Pancreas (tissue), 10 donors: ENCODE data around the gene CCDC169. TPM values are rescaled to one million over a fixed set of nuclear protein-coding genes. Genes with fewer than 3 reads are reported as not detected.

ENCODE experiments used
- ATAC-seq, 4 donors: fragments of 200-7000 bp; cut with Tn5 transposase; one replicate each; pipeline versions ENCODE4 v1.8.0 to v1.9.1; 2020; ENCODE audit warnings: mild to moderate bottlenecking in 4 of 4, moderate library complexity in 4 of 4
- DNase-seq, 6 donors: peaks; one replicate each; pipeline ENCODE4 v3.0.0-alpha.2; 2020
- FAIRE-seq: peaks from 2 replicates; lab custom pipeline; 2012; peaks lifted over from hg19 to GRCh38; lab: Jason Lieb, UNC
- H3K27ac ChIP-seq, 4 donors: fragments of 200-600 bp; sonication (generic); 1 replicate in 3 of 4; 2 replicates in 1 of 4; pipeline versions ENCODE4 v1.5.0 to v1.8.0; 2020
- H3K27me3 ChIP-seq, 4 donors: fragments of 200-600 bp; one replicate each; pipeline ENCODE4 v1.8.0; 2021
- H3K36me3 ChIP-seq, 3 donors: fragments of 200-600 bp; sonication (generic) in 1 of 3; one replicate each; pipeline versions ENCODE4 v1.5.0 to v1.8.0; 2020 to 2021
- H3K4me1 ChIP-seq, 3 donors: fragments of 200-600 bp; one replicate each; pipeline ENCODE4 v1.8.0; 2021
- H3K4me3 ChIP-seq, 4 donors: fragments of 200-600 bp; sonication (generic) in 2 of 4; one replicate each; pipeline versions ENCODE4 v1.5.0 to v1.8.0; 2020 to 2021
- H3K9me3 ChIP-seq, 4 donors: fragments of 200-600 bp; one replicate each; pipeline ENCODE4 v1.8.0; 2021
- CTCF ChIP-seq, 4 donors: fragments of 200-600 bp; sonication (generic) in 3 of 4; IDR thresholded peaks; one replicate each; pipeline versions ENCODE4 v1.5.0 to v1.8.0; 2021; ENCODE audit warnings: antibody characterized with exemption in 4 of 4
- WGBS, 2 donors: extraction: QIAGEN DNeasy Blood & Tissue Kit; methylation state at CpG; one replicate each; pipeline ENCODE4 v1.1.7; 2013; 5-methylcytosine and 5-hydroxymethylcytosine counted together
- intact Hi-C, 3 donors: fragments of 100-400 bp; cut with DNase I; formaldehyde crosslinking; loops; one replicate each; pipeline versions ENCODE4 v1.11.1 to v1.14.2; 2022
- polyA plus RNA-seq, 2 donors: library from polyadenylated mRNA; stranded (reverse); fragments of 200-250 nt; gene quantifications; one replicate each; pipeline ENCODE4 v1.2.3, GENCODE V29; 2013
- total RNA-seq, 6 donors: library from RNA; stranded (reverse); fragmentation: NEBNext Ultra II Directional in 4 of 6; extraction: Animal tissue kit (Norgen Biotek cat#: 25700) in 4 of 6; gene quantifications; one replicate each; pipeline versions ENCODE4 v1.2.1 to v1.2.4, GENCODE V29; 2021 to 2023
- donor health status: healthy with polysubstance abuse.
- donor health status: DM: no; HTN: no; CAD: no; lungs with moderate emphysema.
- donor health status: DM: no; HTN: no; CAD: no.
- donor health status: control.
- donor health status: control.
- donor health status: Bipolar disorder and iron deficiency.
- donor health status: DM: yes; HTN: yes; CAD: no.
- donor health status: DM: no; HTN: no; CAD: no.
- donor health status: DM: no; HTN: no; CAD: no.
- donor health status: DM: yes; HTN: yes; CAD: no.

The CCDC169 gene
- total and polyA plus RNA-seq, 8 donors: 0.08 to 0.55 (median 0.21) TPM

GRCh38 chr13:36261011-36261410, 36.6 kb downstream of the CCDC169 start:
- no peaks in the 10 kb centered on the region for H3K36me3 ChIP-seq
- DNase-seq (no peak), FAIRE-seq (no peak), ATAC-seq (no peak)
- TF ChIP-seq CTCF (IDR thresholded peaks at IDR 0.05): no peak
- no peaks in the 10 kb centered on the region for H3K27me3 ChIP-seq
- H3K4me3 ChIP-seq: no peak overlapping the region
- H3K27ac ChIP-seq: no peak overlapping the region
- WGBS, 2 donors: 90 to 92% methylated on average over 3 of the region's 3 CpGs
- no peaks in the 10 kb centered on the region for H3K9me3 ChIP-seq
- no peaks in the 10 kb centered on the region for H3K4me1 ChIP-seq
- intact Hi-C loops: no loop called here

- H3K27me3 ChIP-seq: no peaks in the 10 kb centered on the region
- no peaks in the 10 kb centered on the region for H3K4me1 ChIP-seq
- no peak for TF ChIP-seq CTCF (IDR thresholded peaks at IDR 0.05)
- ATAC-seq: no peak
- H3K4me3 ChIP-seq: no peak overlapping the region
- WGBS, 2 donors: 85 to 86% methylated on average over 8 of the region's 8 CpGs
- H3K36me3 ChIP-seq: no peaks in the 10 kb centered on the region
- intact Hi-C loops: no loop called here
- no peaks in the 10 kb centered on the region for H3K9me3 ChIP-seq
- DNase-seq: peak in 1 of 6 donors; percentile 34
- H3K27ac ChIP-seq: no peak overlapping the region
- no peak for FAIRE-seq
These were observed 38.1 kb downstream of the CCDC169 start for GRCh38 chr13:36259361-36260137.

DNA sequence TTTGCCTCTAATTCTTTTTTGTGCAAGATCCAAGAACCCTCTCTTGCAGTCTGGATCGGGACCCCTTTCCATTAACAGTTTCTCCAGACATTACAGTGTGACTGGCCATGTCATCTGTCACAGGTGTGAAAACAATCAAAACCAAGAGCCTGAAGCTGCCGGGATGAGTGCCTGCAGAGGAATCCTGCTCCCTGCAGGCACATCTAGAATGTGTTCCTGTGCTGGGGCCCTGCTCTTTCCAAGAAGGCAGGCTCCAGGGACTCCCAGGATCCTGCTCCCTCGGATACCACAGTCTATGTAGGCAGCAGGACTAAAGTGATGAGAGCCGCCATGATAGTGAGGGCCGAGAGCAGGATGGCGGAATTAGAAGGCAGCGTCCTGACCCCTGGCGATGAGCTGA, 38.8 kb downstream of the CCDC169 start:
- no peak overlapping the region for H3K4me3 ChIP-seq
- WGBS, 2 donors: 79 to 82% methylated on average over 8 of the region's 8 CpGs
- no peak overlapping the region for H3K27ac ChIP-seq
- no peak for DNase-seq
- no peak for TF ChIP-seq CTCF (IDR thresholded peaks at IDR 0.05)
- no peaks in the 10 kb centered on the region for H3K36me3 ChIP-seq
- FAIRE-seq: no peak
- H3K9me3 ChIP-seq: no peaks in the 10 kb centered on the region
- intact Hi-C loops: no loop called here
- H3K27me3 ChIP-seq: no peaks in the 10 kb centered on the region
- no peak for ATAC-seq
- no peaks in the 10 kb centered on the region for H3K4me1 ChIP-seq

- no peaks in the 10 kb centered on the region for H3K9me3 ChIP-seq
- H3K4me3 ChIP-seq: no peak overlapping the region
- no peaks in the 10 kb centered on the region for H3K4me1 ChIP-seq
- H3K36me3 ChIP-seq: no peaks in the 10 kb centered on the region
- FAIRE-seq: no peak
- H3K27ac ChIP-seq: no peak overlapping the region
- TF ChIP-seq CTCF (IDR thresholded peaks at IDR 0.05): no peak
- ATAC-seq: no peak
- no peak for DNase-seq
- no peaks in the 10 kb centered on the region for H3K27me3 ChIP-seq
- intact Hi-C loops: no loop called here
These were observed 46.1 kb downstream of the CCDC169 start for GRCh38 chr13:36251526-36251925.

DNA sequence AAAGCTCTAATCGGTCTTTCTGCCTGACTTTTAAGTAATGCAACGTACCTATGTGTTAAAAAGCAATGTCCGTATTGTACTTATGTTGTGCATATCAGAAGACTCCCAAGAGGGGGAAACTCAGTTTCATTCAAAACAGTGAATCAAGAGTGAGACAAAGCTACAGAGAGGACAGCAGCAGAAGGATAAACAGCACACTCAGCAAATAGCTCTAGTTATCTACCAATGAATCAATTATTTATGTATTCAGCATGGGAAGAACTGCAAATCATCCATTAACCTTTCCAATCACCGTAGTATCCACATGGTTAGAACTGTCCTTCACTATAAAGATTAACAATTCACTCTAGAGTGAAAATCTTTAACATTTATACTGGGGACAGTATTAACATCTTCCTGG, 46.6 kb downstream of the CCDC169 start:
- no peak overlapping the region for H3K4me3 ChIP-seq
- no peak for DNase-seq
- H3K4me1 ChIP-seq: no peaks in the 10 kb centered on the region
- H3K27ac ChIP-seq: no peak overlapping the region
- intact Hi-C loops: no loop called here
- no peaks in the 10 kb centered on the region for H3K9me3 ChIP-seq
- H3K36me3 ChIP-seq: no peaks in the 10 kb centered on the region
- H3K27me3 ChIP-seq: no peaks in the 10 kb centered on the region
- ATAC-seq: no peak
- 67 to 73% methylated on average over 4 of the region's 4 CpGs for WGBS, 2 donors
- TF ChIP-seq CTCF (IDR thresholded peaks at IDR 0.05): no peak
- FAIRE-seq: no peak
